HCT116 (cell line): ENCODE data around the gene ABHD17C.

Experiments used
- ATF3 ChIP-seq: IDR thresholded peaks from 2 replicates; pipeline ENCODE4 v1.6.1; 2012
- CBX3 ChIP-seq: IDR thresholded peaks from 2 replicates; pipeline ENCODE4 v1.6.1; 2012; ENCODE audit warnings: low read depth
- CEBPB ChIP-seq: IDR thresholded peaks from 2 replicates; pipeline ENCODE4 v1.6.1; 2012; ENCODE audit warnings: low read depth
- EZH2 ChIP-seq: fragments of 200-600 bp; sonication (generic); IDR thresholded peaks from 2 replicates; pipeline ENCODE4 v1.6.1; 2017; ENCODE audit warnings: antibody characterized with exemption, mixed run types
- JUND ChIP-seq: IDR thresholded peaks from 2 replicates; pipeline ENCODE4 v1.6.1; 2012
- MAX ChIP-seq: IDR thresholded peaks from 2 replicates; pipeline ENCODE4 v1.6.1; 2012
- POLR2A ChIP-seq: IDR thresholded peaks from 2 replicates; pipeline ENCODE4 v1.7.0; 2011; ENCODE audit warnings: borderline replicate concordance; ENCODE audit not compliant: insufficient read depth, insufficient read length; ENCODE audit errors: extremely low read depth
- POLR2AphosphoS5 ChIP-seq: IDR thresholded peaks from 2 replicates; pipeline ENCODE4 v1.6.1; 2011; ENCODE audit warnings: mild to moderate bottlenecking, low read depth, low read length, moderate library complexity
- RAD21 ChIP-seq: IDR thresholded peaks from 2 replicates; pipeline ENCODE4 v1.6.1; 2012; ENCODE audit warnings: low read depth, mild to moderate bottlenecking
- REST ChIP-seq: IDR thresholded peaks from 2 replicates; pipeline ENCODE4 v1.6.1; 2012; ENCODE audit warnings: low read depth
- YY1 ChIP-seq: IDR thresholded peaks from 2 replicates; pipeline ENCODE4 v1.6.1; 2011; ENCODE audit warnings: low read length, low read depth, moderate library complexity, mild to moderate bottlenecking; ENCODE audit not compliant: insufficient replicate concordance; ENCODE audit errors: extremely low read depth
- ZNF274 ChIP-seq: fragments of 200-500 bp; sonication (Bioruptor generic); IDR thresholded peaks from 2 replicates; pipeline ENCODE4 v1.6.1; 2014; ENCODE audit warnings: mild to moderate bottlenecking, low read depth, low read length, inconsistent platforms
- TF ChIP-seq, protein P1 (sequence below), 3 experiments: fragments of 200-600 bp in 1 of 3; sonication (generic) in 1 of 3; IDR thresholded peaks in 2 of 3; conservative IDR thresholded peaks in 1 of 3; 2 replicates each; pipeline ENCODE4 v1.5.1; 2012 to 2017; ENCODE audit warnings: low read depth in 2 of 3, low read length in 2 of 3, antibody characterized with exemption in 1 of 3, borderline replicate concordance in 1 of 3, control low read depth in 1 of 3, mild to moderate bottlenecking in 1 of 3, mixed read lengths in 1 of 3, mixed run types in 1 of 3, moderate library complexity in 1 of 3; ENCODE audit not compliant: insufficient read depth in 1 of 3
- TF ChIP-seq, protein P2 (sequence below): IDR thresholded peaks from 2 replicates; pipeline ENCODE4 v1.6.1; 2011; ENCODE audit warnings: mild to moderate bottlenecking, low read length, moderate library complexity; ENCODE audit not compliant: insufficient replicate concordance; ENCODE audit errors: extremely low read depth

DNA sequence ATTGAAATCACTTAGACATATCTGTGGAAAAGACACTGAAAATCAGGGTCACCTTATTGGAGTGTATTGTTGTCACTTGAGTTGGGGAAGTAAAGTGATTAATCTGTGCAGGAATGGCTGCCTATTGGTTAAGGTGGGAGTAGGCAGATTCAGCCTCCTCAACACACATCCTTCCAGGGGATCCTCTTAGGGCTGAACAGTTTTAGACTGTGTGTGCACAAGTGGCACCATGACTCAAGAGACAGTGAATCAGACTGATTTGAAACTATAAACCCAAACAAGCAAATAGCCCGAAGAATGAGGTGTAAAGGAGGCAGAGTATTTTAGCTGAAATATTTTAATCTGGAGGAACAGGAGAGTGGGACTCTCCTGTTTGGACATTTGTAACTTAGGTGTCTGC lies 4.9 kb downstream of the ABHD17C start:
- TF ChIP-seq EZH2 (no peak), POLR2A (no peak), CEBPB (no peak), CBX3 (no peak), ZNF274 (no peak), ATF3 (no peak), YY1 (no peak), RAD21 (no peak), POLR2AphosphoS5 (no peak), JUND (no peak), REST (no peak), MAX (no peak)
- TF ChIP-seq, protein P1, sequence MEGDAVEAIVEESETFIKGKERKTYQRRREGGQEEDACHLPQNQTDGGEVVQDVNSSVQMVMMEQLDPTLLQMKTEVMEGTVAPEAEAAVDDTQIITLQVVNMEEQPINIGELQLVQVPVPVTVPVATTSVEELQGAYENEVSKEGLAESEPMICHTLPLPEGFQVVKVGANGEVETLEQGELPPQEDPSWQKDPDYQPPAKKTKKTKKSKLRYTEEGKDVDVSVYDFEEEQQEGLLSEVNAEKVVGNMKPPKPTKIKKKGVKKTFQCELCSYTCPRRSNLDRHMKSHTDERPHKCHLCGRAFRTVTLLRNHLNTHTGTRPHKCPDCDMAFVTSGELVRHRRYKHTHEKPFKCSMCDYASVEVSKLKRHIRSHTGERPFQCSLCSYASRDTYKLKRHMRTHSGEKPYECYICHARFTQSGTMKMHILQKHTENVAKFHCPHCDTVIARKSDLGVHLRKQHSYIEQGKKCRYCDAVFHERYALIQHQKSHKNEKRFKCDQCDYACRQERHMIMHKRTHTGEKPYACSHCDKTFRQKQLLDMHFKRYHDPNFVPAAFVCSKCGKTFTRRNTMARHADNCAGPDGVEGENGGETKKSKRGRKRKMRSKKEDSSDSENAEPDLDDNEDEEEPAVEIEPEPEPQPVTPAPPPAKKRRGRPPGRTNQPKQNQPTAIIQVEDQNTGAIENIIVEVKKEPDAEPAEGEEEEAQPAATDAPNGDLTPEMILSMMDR (IDR thresholded peaks at IDR 0.05 in 2 of 3, conservative IDR thresholded peaks at IDR 0.05 in 1 of 3; ENCODE audit: borderline replicate concordance in 1 of 3, insufficient read depth in 1 of 3, low read depth in 2 of 3, low read length in 2 of 3), result no peak
- TF ChIP-seq, protein P2, sequence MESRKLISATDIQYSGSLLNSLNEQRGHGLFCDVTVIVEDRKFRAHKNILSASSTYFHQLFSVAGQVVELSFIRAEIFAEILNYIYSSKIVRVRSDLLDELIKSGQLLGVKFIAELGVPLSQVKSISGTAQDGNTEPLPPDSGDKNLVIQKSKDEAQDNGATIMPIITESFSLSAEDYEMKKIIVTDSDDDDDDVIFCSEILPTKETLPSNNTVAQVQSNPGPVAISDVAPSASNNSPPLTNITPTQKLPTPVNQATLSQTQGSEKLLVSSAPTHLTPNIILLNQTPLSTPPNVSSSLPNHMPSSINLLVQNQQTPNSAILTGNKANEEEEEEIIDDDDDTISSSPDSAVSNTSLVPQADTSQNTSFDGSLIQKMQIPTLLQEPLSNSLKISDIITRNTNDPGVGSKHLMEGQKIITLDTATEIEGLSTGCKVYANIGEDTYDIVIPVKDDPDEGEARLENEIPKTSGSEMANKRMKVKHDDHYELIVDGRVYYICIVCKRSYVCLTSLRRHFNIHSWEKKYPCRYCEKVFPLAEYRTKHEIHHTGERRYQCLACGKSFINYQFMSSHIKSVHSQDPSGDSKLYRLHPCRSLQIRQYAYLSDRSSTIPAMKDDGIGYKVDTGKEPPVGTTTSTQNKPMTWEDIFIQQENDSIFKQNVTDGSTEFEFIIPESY, result no peak
